ENCODE results near the gene AVPR2.

DNA sequence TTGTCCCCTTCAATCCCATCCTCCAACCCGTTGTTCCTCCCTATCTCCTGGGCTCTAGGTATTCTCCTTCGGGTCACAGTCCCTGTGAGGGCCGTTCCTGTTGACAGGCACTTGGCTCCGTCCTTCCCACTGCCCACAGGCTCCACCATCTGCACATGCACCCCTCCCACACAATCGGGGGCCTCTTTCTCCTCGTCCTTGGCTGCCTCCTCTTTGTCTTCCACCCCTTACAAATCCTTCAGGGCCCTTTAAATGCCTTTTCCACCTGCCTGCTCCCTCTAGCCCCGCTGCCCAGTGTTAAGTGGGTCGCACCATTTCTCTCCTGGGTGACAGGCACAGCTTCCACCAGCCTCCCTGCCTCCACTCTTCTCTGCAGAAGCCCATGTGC lies 2.7 kb upstream of the AVPR2 start:
- TF ChIP-seq, protein P1, sequence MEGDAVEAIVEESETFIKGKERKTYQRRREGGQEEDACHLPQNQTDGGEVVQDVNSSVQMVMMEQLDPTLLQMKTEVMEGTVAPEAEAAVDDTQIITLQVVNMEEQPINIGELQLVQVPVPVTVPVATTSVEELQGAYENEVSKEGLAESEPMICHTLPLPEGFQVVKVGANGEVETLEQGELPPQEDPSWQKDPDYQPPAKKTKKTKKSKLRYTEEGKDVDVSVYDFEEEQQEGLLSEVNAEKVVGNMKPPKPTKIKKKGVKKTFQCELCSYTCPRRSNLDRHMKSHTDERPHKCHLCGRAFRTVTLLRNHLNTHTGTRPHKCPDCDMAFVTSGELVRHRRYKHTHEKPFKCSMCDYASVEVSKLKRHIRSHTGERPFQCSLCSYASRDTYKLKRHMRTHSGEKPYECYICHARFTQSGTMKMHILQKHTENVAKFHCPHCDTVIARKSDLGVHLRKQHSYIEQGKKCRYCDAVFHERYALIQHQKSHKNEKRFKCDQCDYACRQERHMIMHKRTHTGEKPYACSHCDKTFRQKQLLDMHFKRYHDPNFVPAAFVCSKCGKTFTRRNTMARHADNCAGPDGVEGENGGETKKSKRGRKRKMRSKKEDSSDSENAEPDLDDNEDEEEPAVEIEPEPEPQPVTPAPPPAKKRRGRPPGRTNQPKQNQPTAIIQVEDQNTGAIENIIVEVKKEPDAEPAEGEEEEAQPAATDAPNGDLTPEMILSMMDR (IDR thresholded peaks at IDR 0.05), result no peak
- TF ChIP-seq EZH2 (IDR thresholded peaks at IDR 0.05; ENCODE audit: borderline replicate concordance, insufficient read depth, low read depth, low read length, poor library complexity, severe bottlenecking), result no peak
